NOMO-1 treated with dmso at 0.1 percent for 144 hours (cell line): ENCODE measurements around the gene DRC7.
A peak's percentile ranks its signal among the peaks of the same experiment; 100 is the strongest.
"Not testable (repeated sequence)": the region's sequence is repeated elsewhere in the genome, so short reads cannot be mapped to it uniquely, and the experiment has no call there.

Experiments
- DNase-seq: peaks from one replicate; lab custom pipeline; 2025; ENCODE audit not compliant: unreplicated experiment; lab: John Stamatoyannopoulos, UW

The DRC7 gene

DNA sequence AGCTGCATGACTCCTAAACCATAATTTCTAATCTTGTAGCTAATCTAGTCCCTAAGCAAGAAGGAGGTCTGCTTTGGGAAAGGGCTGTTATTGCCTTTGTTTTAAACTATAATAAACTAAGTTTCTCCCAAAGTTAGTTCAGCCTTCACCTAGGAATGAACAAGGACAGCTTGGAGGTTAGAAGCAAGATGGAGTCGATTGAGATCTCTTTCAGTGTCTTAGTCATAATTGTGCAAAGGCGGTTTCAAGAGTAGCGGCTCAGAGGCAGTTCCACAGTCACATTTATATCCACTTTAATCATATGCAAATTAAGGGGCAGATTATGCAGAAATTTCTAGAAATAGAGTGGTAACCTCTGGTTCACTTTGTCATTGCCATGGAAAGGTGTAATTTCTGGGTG, 17.4 kb downstream of the DRC7 start:
- DNase-seq = no peak

GRCh38 chr16:57712569-57712968, 18.0 kb downstream of the DRC7 start:
- DNase-seq = not testable (repeated sequence)

DNA sequence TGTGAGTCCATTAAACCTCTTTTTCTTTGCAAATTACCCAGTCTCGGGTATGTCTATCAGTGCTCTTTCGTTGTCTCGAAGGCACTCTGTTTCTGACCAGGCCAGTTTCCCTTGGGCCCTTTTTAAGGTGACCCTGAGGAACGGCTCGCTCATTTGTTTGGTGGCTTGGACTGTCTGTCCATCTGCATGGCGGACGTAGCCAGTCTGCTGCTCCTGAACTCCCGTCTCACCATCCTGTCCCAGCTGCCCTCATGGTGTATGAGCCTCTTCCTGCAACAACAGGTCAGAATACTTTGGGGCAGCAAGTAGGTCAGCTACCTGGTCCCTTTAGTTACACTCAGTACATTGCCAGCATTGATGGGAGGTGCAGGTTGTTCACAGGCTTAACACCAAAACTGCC, 19.0 kb downstream of the DRC7 start:
- no peak for DNase-seq

DNA sequence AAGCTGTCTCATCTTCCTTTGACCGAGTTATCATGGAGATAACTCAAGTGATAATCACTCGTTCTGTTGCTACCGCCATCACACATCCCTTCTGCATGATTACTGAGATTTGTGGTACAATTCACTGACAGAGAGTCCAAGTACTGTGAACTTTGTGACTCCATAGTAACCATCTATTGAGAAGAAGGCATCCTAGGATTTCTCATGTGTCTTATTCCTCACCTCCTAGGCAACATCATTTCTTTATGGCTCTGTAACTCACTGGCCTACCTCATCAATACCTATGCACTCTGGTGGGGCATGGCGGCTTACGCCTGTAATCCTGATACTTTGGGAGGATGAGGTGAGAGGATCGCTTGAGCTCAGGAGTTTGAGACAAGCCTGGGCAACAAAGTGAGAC, 19.4 kb downstream of the DRC7 start:
- no peak for DNase-seq

DNA sequence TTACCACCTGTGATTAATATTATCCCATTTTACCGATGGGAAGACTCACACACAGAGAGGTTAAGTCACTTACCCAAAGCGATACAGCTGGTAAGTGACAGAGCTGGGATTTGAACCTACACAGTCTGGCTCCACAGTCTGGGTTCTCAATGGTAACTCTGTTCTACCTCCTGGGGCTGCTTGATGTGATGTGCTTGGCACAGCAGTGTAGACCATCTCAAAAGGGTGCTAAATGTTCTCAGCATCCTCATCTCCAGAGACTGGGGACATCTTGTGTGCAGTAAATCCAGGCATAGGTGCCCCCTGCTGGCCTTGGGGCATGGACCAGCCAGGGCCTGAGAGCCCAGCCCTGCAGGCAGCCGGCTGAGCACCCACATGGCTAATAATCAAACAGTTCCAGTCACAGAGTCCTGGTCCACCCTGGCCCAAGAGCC, 25.6 kb downstream of the DRC7 start:
- DNase-seq = peak; percentile 3

DNA sequence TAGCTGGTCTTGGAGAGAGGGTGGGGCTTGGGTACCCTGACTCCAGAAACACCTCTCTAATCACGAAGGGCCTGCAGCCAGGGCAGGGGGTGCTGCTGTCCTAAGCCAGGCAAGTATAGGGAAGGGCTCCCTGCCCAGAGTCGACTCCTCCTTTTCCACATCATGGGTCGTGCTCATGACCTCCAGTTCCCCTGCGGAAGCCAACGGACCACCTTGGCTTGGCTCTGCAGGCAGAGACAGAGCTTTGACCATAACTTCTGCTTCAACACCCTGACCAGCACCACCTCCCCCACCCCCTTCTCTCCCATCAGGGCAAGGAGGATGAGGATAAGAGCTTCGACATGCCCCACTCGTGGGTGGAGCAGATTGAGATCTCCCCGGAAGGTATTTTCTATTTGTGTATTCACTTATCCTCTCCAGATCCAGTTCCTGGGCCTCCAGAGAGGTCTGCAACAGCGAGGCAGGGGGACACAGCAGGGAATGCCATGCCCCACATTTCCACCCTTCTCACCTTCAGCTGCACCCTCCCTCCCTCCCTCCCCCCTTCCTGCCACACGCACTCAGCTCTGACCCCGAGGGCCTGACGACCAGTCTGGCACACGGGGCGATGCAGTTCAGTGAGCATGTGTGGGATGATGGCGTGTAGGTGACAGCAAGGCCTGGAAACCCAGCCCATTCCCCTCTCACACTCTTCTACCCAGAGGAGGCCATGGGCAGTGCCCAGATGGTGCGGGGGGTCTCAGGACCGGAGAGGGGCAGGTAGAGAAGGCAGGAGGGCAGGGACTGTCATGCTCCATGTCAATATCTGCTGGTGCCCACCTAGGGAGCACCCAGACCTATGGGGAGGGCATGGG, 27.0 kb downstream of the DRC7 start:
- DNase-seq = no peak

DNA sequence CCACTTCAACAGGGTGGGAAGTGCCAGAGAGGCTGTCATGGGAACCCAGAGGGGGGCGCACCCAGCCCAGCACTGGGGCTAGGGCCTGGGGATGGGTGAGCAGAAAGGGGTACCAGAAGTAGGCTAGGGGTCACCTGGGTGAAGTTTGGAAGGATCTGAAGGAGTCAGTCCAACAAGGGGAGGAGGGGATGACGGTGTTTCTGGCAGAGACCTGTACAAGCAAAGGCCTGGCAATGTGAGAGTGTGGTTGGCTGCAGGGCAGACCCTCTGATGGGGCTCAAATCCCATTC, 27.5 kb downstream of the DRC7 start:
- no peak for DNase-seq

DNA sequence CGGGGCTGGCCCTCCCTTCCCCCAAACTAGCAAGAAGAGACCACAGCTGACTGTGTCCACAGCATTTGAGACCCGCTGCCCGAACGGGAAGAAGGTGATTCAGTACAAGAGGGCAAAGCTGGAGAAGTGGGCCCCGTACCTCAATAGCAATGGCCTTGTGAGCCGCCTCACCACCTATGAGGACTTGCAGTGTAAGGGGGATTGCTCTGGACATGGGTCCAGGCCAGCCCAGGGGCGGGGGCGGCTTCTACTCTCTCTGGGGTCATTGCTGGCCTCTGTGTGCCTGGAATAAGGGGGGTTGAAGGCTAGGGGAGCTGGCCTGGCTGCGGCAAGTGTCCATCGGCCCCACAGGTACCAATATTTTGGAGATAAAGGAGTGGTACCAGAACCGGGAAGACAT, 28.0 kb downstream of the DRC7 start:
- no peak for DNase-seq

GRCh38 chr16:57723170-57723569, 28.6 kb downstream of the DRC7 start:
- no peak for DNase-seq

- DNase-seq = no peak
Measured at GRCh38 chr16:57724531-57724930, 29.9 kb downstream of the DRC7 start.

- DNase-seq = no peak
Measured at GRCh38 chr16:57725151-57725550, 30.5 kb downstream of the DRC7 start.

DNA sequence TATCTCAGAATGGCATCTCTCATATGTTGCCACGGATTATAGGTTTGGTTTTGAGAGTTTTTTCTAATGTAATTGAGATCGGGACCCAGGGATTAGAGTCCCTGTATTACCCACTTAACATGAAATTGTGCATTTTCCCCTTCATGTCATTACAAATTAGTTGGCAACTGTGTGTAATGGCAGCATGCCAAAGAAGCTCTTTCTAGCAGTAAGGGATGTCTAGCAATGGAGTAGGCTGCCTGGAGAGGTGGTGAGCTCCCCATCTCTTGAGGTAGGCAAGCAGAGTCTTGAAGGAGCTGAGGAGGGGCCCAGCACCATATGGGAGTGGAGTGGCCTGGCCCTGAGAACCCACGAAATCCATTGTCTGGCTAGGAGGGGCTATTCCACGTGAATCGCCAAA, 30.9 kb downstream of the DRC7 start:
- DNase-seq = no peak

GRCh38 chr16:57725976-57726375, 31.4 kb downstream of the DRC7 start:
- no peak for DNase-seq

DNA sequence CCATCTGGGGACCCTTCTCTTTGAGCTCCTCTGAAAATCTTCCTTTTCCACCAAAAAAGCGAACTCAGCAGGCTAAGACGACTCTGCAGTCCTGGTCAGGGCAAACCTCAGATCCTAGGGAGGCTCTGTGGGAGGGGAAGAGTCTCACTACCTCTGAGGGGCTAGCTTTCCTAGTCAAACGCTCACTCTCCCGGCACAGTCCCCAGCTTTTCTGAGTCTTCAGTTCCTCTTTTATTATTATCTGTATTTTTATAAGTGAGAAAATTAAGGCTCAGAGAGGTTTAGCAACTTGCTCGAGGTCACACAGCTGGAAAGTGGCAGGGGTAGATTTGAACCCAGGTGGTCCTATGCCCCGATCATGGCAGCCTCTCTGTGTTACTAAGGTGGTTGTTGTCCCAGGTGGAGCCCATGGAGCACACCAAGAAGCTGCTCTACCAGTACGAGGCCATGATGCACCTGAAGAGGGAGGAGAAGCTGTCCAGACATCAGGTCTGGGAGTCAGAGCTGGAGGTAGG, 31.9 kb downstream of the DRC7 start:
- no peak for DNase-seq

DNA sequence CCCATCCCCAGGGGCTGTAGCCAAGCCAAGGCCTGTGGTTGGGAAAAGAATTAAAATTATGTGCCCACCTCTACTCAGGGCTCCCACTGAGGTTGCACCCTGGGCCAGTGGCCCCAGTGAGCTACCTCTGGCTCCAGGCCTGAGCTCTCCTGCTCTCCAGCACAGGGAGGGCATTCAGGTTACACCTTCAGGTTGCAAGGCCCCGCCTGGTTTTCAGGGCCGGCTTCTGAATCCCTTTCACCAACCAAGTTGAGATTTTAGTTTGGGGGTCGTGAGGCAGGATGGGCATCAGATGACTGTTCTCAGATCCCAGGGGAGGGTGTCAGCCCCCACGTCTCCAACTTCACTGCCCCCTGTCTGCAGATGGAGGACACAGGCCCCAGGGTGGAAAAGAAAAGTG, 33.0 kb downstream of the DRC7 start:
- DNase-seq = no peak

DNA sequence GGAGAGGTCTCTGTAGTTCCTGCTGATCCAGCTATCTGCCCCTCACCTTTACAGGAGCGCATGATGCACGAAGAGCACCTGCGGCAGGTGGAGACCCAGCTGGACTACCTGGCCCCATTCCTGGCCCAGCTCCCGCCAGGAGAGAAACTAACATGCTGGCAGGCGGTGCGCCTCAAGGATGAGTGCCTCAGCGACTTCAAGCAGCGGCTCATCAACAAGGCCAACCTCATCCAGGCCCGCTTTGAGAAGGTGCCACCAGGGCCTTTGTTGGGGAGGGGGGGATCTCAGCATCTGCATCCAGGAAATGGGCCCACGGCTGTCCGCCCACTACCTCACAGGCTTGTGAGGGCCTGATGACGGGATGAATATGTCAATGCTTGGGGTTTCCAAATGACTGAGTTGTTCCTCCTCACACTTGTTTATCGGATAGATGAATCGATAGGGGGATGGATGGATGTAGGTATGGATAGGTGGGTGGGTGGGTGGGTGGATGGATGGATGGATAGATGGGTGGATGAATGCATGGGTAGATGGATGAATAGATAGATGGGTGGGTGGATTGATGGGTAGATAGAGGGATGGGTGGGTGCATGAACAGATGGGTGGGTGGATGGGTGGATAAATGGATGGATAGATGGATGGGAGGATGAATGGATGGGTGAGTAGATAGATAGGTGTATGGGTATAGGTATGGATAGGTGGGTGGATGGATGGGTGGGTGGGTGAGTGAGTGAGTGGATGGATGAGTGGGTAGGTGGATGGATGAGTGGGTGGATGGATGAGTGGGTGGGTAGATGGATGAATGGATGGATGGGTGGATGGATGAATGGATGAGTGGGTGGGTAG, 34.0 kb downstream of the DRC7 start:
- no peak for DNase-seq

DNA sequence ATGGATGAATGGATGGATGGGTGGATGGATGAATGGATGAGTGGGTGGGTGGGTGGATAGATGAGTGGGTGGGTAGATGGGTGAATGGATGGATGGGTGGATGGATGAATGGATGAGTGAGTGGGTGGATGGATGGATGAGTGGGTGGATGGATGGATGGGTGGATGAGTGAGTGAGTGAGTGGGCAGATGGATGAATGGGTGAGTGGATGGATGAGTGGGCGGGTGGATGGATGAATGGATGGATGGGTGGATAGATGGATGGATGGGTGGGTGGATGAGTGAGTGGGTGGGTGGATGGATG, 34.5 kb downstream of the DRC7 start:
- no peak for DNase-seq

- not testable (repeated sequence) for DNase-seq
Measured at GRCh38 chr16:57729852-57730251, 35.2 kb downstream of the DRC7 start.

GRCh38 chr16:57730771-57731730, 36.4 kb downstream of the DRC7 start:
- DNase-seq = no peak

DNA sequence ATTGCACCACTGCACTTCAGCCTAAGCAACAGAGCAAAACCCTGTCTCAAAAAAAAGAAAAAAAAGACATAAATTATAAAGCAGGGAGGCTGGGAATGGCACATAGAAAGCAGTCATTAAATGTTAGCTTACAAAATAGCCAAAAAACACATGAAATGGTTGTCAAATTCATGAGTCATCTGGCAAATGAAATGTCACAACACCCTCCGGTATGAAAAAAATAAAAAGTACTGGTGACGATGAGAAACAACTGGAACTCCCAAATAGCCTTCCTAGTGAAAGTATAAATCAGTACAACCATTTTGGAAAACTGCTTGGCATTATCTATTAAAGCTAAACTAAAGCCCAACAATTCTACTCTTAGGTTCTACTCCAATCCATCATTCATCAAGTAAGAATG, 37.4 kb downstream of the DRC7 start:
- peak; percentile 6 for DNase-seq

DNA sequence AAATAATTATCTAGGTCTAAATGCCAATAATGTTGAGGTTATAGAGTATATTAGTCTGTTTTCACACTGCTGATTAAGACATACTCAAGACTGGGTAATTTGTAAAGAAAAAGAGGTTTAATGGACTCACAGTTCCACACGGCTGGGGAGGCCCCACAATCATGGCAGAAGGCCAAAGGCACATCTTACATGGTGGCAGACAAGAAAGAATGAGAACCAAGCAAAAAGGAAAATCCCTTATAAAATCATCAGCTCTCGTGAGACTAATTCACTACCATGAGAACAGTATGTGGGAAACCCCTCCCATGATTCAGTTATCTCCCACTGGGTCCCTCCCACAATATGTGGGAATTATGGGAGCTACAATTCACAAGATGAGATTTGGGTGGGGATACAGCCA, 38.1 kb downstream of the DRC7 start:
- DNase-seq = no peak
